Measurements from ENCODE around the gene ACAN.
A peak's percentile ranks its signal among the peaks of the same experiment; 100 is the strongest.

Gene ACAN

GRCh38 chr15:88803241-88803919 lies at the start of gene ACAN:
TSS of gene ACAN (plus strand) at chr15:88803436. CDS start at chr15:88836207, 32,771 bp downstream.
- DNase-seq (ENCODE audit: low spot score): no peak

- DNase-seq (ENCODE audit: low spot score): no peak
Measured at GRCh38 chr15:88756521-88756920, 46.7 kb upstream of the ACAN start.

GRCh38 chr15:88756921-88757320 lies 46.3 kb upstream of the ACAN start:
- no peak for DNase-seq (ENCODE audit: low spot score)

GRCh38 chr15:88759872-88760271 lies 43.4 kb upstream of the ACAN start:
- DNase-seq (ENCODE audit: low spot score): no peak

- no peak for DNase-seq (ENCODE audit: low spot score)
Measured at GRCh38 chr15:88764448-88764847, 38.8 kb upstream of the ACAN start.

- no peak for DNase-seq (ENCODE audit: low spot score)
Measured at GRCh38 chr15:88765212-88765611, 38.0 kb upstream of the ACAN start.

GRCh38 chr15:88769161-88769971 lies 33.9 kb upstream of the ACAN start:
- no peak for DNase-seq (ENCODE audit: low spot score)

- no peak for DNase-seq (ENCODE audit: low spot score)
Measured at GRCh38 chr15:88775776-88776175, 27.5 kb upstream of the ACAN start.

GRCh38 chr15:88776646-88777045 lies 26.6 kb upstream of the ACAN start:
- no peak for DNase-seq (ENCODE audit: low spot score)

GRCh38 chr15:88779944-88780343 lies 23.3 kb upstream of the ACAN start:
- DNase-seq (ENCODE audit: low spot score): no peak

- no peak for DNase-seq (ENCODE audit: low spot score)
Measured at GRCh38 chr15:88782465-88782864, 20.8 kb upstream of the ACAN start.

- no peak for DNase-seq (ENCODE audit: low spot score)
Measured at GRCh38 chr15:88785217-88785616, 18.0 kb upstream of the ACAN start.

GRCh38 chr15:88788036-88788435 lies 15.2 kb upstream of the ACAN start:
- no peak for DNase-seq (ENCODE audit: low spot score)

- DNase-seq (ENCODE audit: low spot score): no peak
Measured at GRCh38 chr15:88788816-88789215, 14.4 kb upstream of the ACAN start.

GRCh38 chr15:88790486-88790885 lies 12.8 kb upstream of the ACAN start:
- no peak for DNase-seq (ENCODE audit: low spot score)

- DNase-seq (ENCODE audit: low spot score): no peak
Measured at GRCh38 chr15:88791637-88792036, 11.6 kb upstream of the ACAN start.

GRCh38 chr15:88792342-88793282 lies 10.6 kb upstream of the ACAN start:
- no peak for DNase-seq (ENCODE audit: low spot score)

- no peak for DNase-seq (ENCODE audit: low spot score)
Measured at GRCh38 chr15:88794001-88794400, 9.2 kb upstream of the ACAN start.

GRCh38 chr15:88797663-88798339 lies 5.4 kb upstream of the ACAN start:
- DNase-seq (ENCODE audit: low spot score): no peak

GRCh38 chr15:88799341-88799740 lies 3.9 kb upstream of the ACAN start:
- no peak for DNase-seq (ENCODE audit: low spot score)

GRCh38 chr15:88800026-88800425 lies 3.2 kb upstream of the ACAN start:
- DNase-seq (ENCODE audit: low spot score): peak; percentile 70

GRCh38 chr15:88800738-88801137 lies 2.5 kb upstream of the ACAN start:
- no peak for DNase-seq (ENCODE audit: low spot score)

Data from RKO (cell line).